Epithelial cell of esophagus (primary cell): ENCODE results near the gene LPP.

Experiments used
- DNase-seq: peaks from one replicate; pipeline ENCODE4 v3.0.0; 2010; ENCODE audit warnings: low read depth
- H3K4me3 ChIP-seq: 2 replicates; pipeline ENCODE4 v1.5.1; 2011; ENCODE audit warnings: mild to moderate bottlenecking, low read length, control low read depth
- CTCF ChIP-seq: IDR thresholded peaks from 2 replicates; pipeline ENCODE4 v1.5.1; 2011; ENCODE audit warnings: low read depth, mild to moderate bottlenecking, low read length, control low read depth, inconsistent platforms; ENCODE audit not compliant: insufficient read depth; ENCODE audit errors: missing control alignments

LPP gene

GRCh38 chr3:188782613-188783124 lies 628.7 kb downstream of the LPP start:
- H3K4me3 ChIP-seq: no peak overlapping the region
- DNase-seq: no peak
- no peak for TF ChIP-seq CTCF

- no peak for DNase-seq
- H3K4me3 ChIP-seq: no peak overlapping the region
- no peak for TF ChIP-seq CTCF
Observed at GRCh38 chr3:188786424-188786823, 632.5 kb downstream of the LPP start.

- H3K4me3 ChIP-seq: no peak overlapping the region
- peak; percentile 72 for DNase-seq
- no peak for TF ChIP-seq CTCF
Observed at GRCh38 chr3:188788621-188789081, 634.7 kb downstream of the LPP start.

GRCh38 chr3:188789251-188789650 lies 635.3 kb downstream of the LPP start:
- no peak for TF ChIP-seq CTCF
- no peak overlapping the region for H3K4me3 ChIP-seq
- DNase-seq: no peak

GRCh38 chr3:188791311-188791710 lies 637.4 kb downstream of the LPP start:
- TF ChIP-seq CTCF: no peak
- DNase-seq: no peak
- no peak overlapping the region for H3K4me3 ChIP-seq

GRCh38 chr3:188792793-188793192 lies 638.8 kb downstream of the LPP start:
- TF ChIP-seq CTCF: no peak
- DNase-seq: no peak
- no peak overlapping the region for H3K4me3 ChIP-seq

- DNase-seq: peak; percentile 66
- no peak for TF ChIP-seq CTCF
- H3K4me3 ChIP-seq: no peak overlapping the region
Observed at GRCh38 chr3:188796122-188796631, 642.2 kb downstream of the LPP start.
